ENCODE data around the gene SLC43A2. TPM values are rescaled to one million over a fixed set of nuclear protein-coding genes. Genes with fewer than 3 reads are reported as not detected.

Gene SLC43A2
- total and polyA plus RNA-seq, 2 experiments from 2014 or later, result 2.5 to 5.3 TPM

- Histone ChIP-seq H3K36me3 (no peaks in the 10 kb centered on the region), H3K27ac (peak overlapping the region; percentile 51), H3K4me1 (ENCODE audit: low read depth) (peaks cover 13% of the 10 kb centered on the region), H3K27me3 (no peaks in the 10 kb centered on the region), H3K9me3 (ENCODE audit: low read depth) (no peaks in the 10 kb centered on the region), H3K4me3 (no peak overlapping the region)
- DNase-seq (ENCODE audit: low read depth in 1 of 2, low spot score in 1 of 2), result peak in 1 of 2 donors; percentile 43
- TF ChIP-seq CTCF (IDR thresholded peaks at IDR 0.05; ENCODE audit: low read depth, low read length), result no peak
These were observed 39.6 kb downstream of the SLC43A2 start for GRCh38 chr17:1588821-1589585.

GRCh38 chr17:1584167-1584566, 44.5 kb downstream of the SLC43A2 start:
- no peaks in the 10 kb centered on the region for H3K27me3 ChIP-seq
- DNase-seq (ENCODE audit: low read depth in 1 of 2, low spot score in 1 of 2), result no peak
- no peaks in the 10 kb centered on the region for H3K4me1 ChIP-seq (ENCODE audit: low read depth)
- H3K36me3 ChIP-seq, result no peaks in the 10 kb centered on the region
- no peaks in the 10 kb centered on the region for H3K9me3 ChIP-seq (ENCODE audit: low read depth)
- TF ChIP-seq CTCF (IDR thresholded peaks at IDR 0.05; ENCODE audit: low read depth, low read length), result no peak
- no peak overlapping the region for H3K4me3 ChIP-seq
- no peak overlapping the region for H3K27ac ChIP-seq

GRCh38 chr17:1583556-1583955, 45.1 kb downstream of the SLC43A2 start:
- H3K27me3 ChIP-seq, result no peaks in the 10 kb centered on the region
- DNase-seq (ENCODE audit: low read depth in 1 of 2, low spot score in 1 of 2), result no peak
- H3K9me3 ChIP-seq (ENCODE audit: low read depth), result no peaks in the 10 kb centered on the region
- TF ChIP-seq CTCF (IDR thresholded peaks at IDR 0.05; ENCODE audit: low read depth, low read length), result no peak
- no peaks in the 10 kb centered on the region for H3K4me1 ChIP-seq (ENCODE audit: low read depth)
- H3K36me3 ChIP-seq, result no peaks in the 10 kb centered on the region
- no peak overlapping the region for H3K4me3 ChIP-seq
- no peak overlapping the region for H3K27ac ChIP-seq

GRCh38 chr17:1582374-1582773, 46.3 kb downstream of the SLC43A2 start:
- Histone ChIP-seq H3K4me3 (no peak overlapping the region), H3K27me3 (no peaks in the 10 kb centered on the region), H3K9me3 (ENCODE audit: low read depth) (no peaks in the 10 kb centered on the region), H3K36me3 (no peaks in the 10 kb centered on the region), H3K4me1 (ENCODE audit: low read depth) (no peaks in the 10 kb centered on the region), H3K27ac (no peak overlapping the region)
- no peak for TF ChIP-seq CTCF (IDR thresholded peaks at IDR 0.05; ENCODE audit: low read depth, low read length)
- DNase-seq (ENCODE audit: low read depth in 1 of 2, low spot score in 1 of 2), result no peak

- no peaks in the 10 kb centered on the region for H3K9me3 ChIP-seq (ENCODE audit: low read depth)
- no peaks in the 10 kb centered on the region for H3K27me3 ChIP-seq
- H3K27ac ChIP-seq, result no peak overlapping the region
- no peak for DNase-seq (ENCODE audit: low read depth in 1 of 2, low spot score in 1 of 2)
- no peak for TF ChIP-seq CTCF (IDR thresholded peaks at IDR 0.05; ENCODE audit: low read depth, low read length)
- H3K4me1 ChIP-seq (ENCODE audit: low read depth), result no peaks in the 10 kb centered on the region
- no peaks in the 10 kb centered on the region for H3K36me3 ChIP-seq
- no peak overlapping the region for H3K4me3 ChIP-seq
These were observed 47.5 kb downstream of the SLC43A2 start for GRCh38 chr17:1580979-1581676.
